GM23338 (cell line): Measurements from ENCODE around the gene GALNT15. TPM values are rescaled to one million over a fixed set of nuclear protein-coding genes. Genes with fewer than 3 reads are reported as not detected.
A peak's percentile ranks its signal among the peaks of the same experiment; 100 is the strongest.

Experiments used
- ATAC-seq: fragments of 200-7000 bp; cut with Tn5 transposase; 3 replicates; pipeline ENCODE4 v1.9.1; 2020
- DNase-seq: peaks from one replicate; pipeline ENCODE4 v3.0.0-alpha.2; 2015; ENCODE audit warnings: low spot score
- H2AFZ ChIP-seq: fragments of 200-600 bp; sonication (generic); 2 replicates; pipeline ENCODE4 v1.8.0; 2016; ENCODE audit warnings: antibody characterized with exemption, mild to moderate bottlenecking, moderate library complexity
- H3F3A ChIP-seq: fragments of 200-600 bp; sonication (generic); replicated peaks from 2 replicates; pipeline ENCODE4 v1.8.0; 2017; ENCODE audit warnings: antibody characterized with exemption, mixed run types, low read depth
- H3K27ac ChIP-seq: fragments of 200-600 bp; sonication (generic); 2 replicates; pipeline ENCODE4 v1.6.1; 2016; ENCODE audit warnings: low read depth
- H3K27me3 ChIP-seq: fragments of 200-600 bp; sonication (generic); 2 replicates; pipeline ENCODE4 v1.8.0; 2016; ENCODE audit warnings: mild to moderate bottlenecking, mixed run types, moderate library complexity; ENCODE audit not compliant: insufficient read depth
- H3K36me3 ChIP-seq: fragments of 200-600 bp; sonication (generic); 2 replicates; pipeline ENCODE4 v1.8.0; 2016; ENCODE audit warnings: mild to moderate bottlenecking; ENCODE audit not compliant: insufficient read depth
- H3K4me1 ChIP-seq: fragments of 200-600 bp; sonication (generic); 2 replicates; pipeline ENCODE4 v1.8.0; 2016; ENCODE audit warnings: mild to moderate bottlenecking, moderate library complexity; ENCODE audit not compliant: insufficient read depth
- H3K4me2 ChIP-seq: fragments of 200-600 bp; sonication (generic); 2 replicates; pipeline ENCODE4 v1.7.1; 2017; ENCODE audit warnings: mixed run types
- H3K4me3 ChIP-seq: fragments of 200-600 bp; sonication (generic); 2 replicates; pipeline ENCODE4 v1.6.1; 2016; ENCODE audit warnings: mixed run types
- H3K79me2 ChIP-seq: fragments of 200-600 bp; sonication (generic); replicated peaks from 2 replicates; pipeline ENCODE4 v1.8.0; 2017; ENCODE audit warnings: mild to moderate bottlenecking; ENCODE audit not compliant: insufficient read depth
- H3K9me2 ChIP-seq: fragments of 200-600 bp; sonication (generic); 2 replicates; pipeline ENCODE4 v1.8.0; 2017; ENCODE audit not compliant: insufficient read depth
- H4K20me1 ChIP-seq: fragments of 200-600 bp; sonication (generic); replicated peaks from 2 replicates; pipeline ENCODE4 v1.8.0; 2017; ENCODE audit warnings: mild to moderate bottlenecking; ENCODE audit not compliant: insufficient read depth
- H3K27ac Mint-ChIP-seq: 2 replicates; pipeline ENCODE4 v1.8.0; 2020; ENCODE audit warnings: inconsistent platforms, mild to moderate bottlenecking, moderate library complexity, mixed read lengths
- H3K27me3 Mint-ChIP-seq: 3 replicates; pipeline ENCODE4 v1.8.0; 2022; ENCODE audit warnings: low read depth, mild to moderate bottlenecking, moderate library complexity, mixed read lengths, inconsistent platforms; ENCODE audit not compliant: insufficient read depth, poor library complexity
- H3K36me3 Mint-ChIP-seq: 3 replicates; pipeline ENCODE4 v1.8.0; 2021; ENCODE audit warnings: low read depth, mild to moderate bottlenecking, inconsistent platforms, moderate library complexity, mixed read lengths
- H3K4me1 Mint-ChIP-seq: 3 replicates; pipeline ENCODE4 v1.8.0; 2020; ENCODE audit warnings: mild to moderate bottlenecking, inconsistent platforms, mixed read lengths
- H3K4me3 Mint-ChIP-seq: 3 replicates; pipeline ENCODE4 v1.8.0; 2021; ENCODE audit warnings: moderate library complexity, mild to moderate bottlenecking, inconsistent platforms, mixed read lengths
- H3K9me3 Mint-ChIP-seq: 3 replicates; pipeline ENCODE4 v1.8.0; 2020; ENCODE audit warnings: moderate library complexity, mild to moderate bottlenecking, inconsistent platforms, mixed read lengths
- EZH2 ChIP-seq: fragments of 200-600 bp; sonication (generic); IDR thresholded peaks from one replicate; pipeline ENCODE4 v1.8.0; 2017; ENCODE audit warnings: antibody characterized with exemption, mild to moderate bottlenecking, low read depth; ENCODE audit not compliant: unreplicated experiment
- EZH2phosphoT487 ChIP-seq: fragments of 200-600 bp; sonication (generic); IDR thresholded peaks from one replicate; pipeline ENCODE4 v1.8.1; 2018; ENCODE audit warnings: antibody characterized with exemption; ENCODE audit not compliant: unreplicated experiment
- JUNB ChIP-seq: IDR thresholded peaks from one replicate; pipeline ENCODE4 v1.6.1; 2016; ENCODE audit warnings: antibody characterized with exemption; ENCODE audit not compliant: unreplicated experiment
- ZNF331 ChIP-seq: fragments of 250-450 bp; sonication (Bioruptor Pico); IDR thresholded peaks from 2 replicates; pipeline ENCODE4 v1.5.0; 2020; ENCODE audit warnings: low read depth, mild to moderate bottlenecking, moderate library complexity
- polyA plus RNA-seq: library from polyadenylated mRNA; unstranded; fragments of >200 nt; fragmentation: Nextera tagmentation; extraction: Ambion mirVana; gene quantifications from 2 replicates; pipeline ENCODE4 v1.2.1, GENCODE V29; 2016
- total RNA-seq: library from RNA; depleted of rRNA; stranded (reverse); fragments of >200 nt; shearing (Covaris generic); gene quantifications from 2 replicates; pipeline ENCODE4 v1.2.3, GENCODE V29; 2014
- TF ChIP-seq, protein P1 (sequence below): IDR thresholded peaks from 2 replicates; pipeline ENCODE4 v1.6.1; 2016; ENCODE audit warnings: antibody characterized with exemption
- TF ChIP-seq, protein P2 (sequence below): fragments of 250-450 bp; sonication (Bioruptor Pico); IDR thresholded peaks from 2 replicates; pipeline ENCODE4 v1.5.0; 2020; ENCODE audit warnings: mild to moderate bottlenecking, moderate library complexity

The GALNT15 gene
- total and polyA plus RNA-seq, 2 experiments from 2014 or later = 0.06 to 0.35 TPM

DNA sequence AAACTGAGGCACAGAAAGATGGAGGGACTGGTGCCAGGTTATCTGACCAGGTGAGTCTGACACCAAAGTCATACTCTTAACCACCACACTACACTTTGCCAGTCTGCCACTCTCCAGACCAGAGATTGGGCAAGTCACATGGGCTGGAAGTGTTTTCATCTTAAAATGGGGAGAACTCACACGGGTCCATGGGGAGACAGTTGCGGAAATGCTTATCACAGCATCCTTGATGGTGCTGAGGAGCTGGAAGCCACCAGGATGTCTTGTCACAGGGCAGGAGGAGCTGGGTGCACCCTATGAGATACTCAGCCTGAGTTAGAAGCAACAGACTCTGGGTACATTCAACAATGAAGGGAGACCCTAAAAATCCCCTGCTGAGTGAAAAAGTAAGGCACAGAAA is 4.8 kb downstream of the GALNT15 start:
- Histone ChIP-seq H3F3A (no peaks in the 10 kb centered on the region), H3K27me3 (no peaks in the 10 kb centered on the region), H2AFZ (peak overlapping the region; percentile 59), H3K36me3 (no peaks in the 10 kb centered on the region), H3K27ac (no peak overlapping the region), H3K9me2 (no peaks in the 10 kb centered on the region), H3K4me2 (no peak overlapping the region), H3K4me1 (no peaks in the 10 kb centered on the region), H3K4me3 (no peak overlapping the region), H4K20me1 (no peaks in the 10 kb centered on the region), H3K79me2 (no peaks in the 10 kb centered on the region)
- no peak for TF ChIP-seq JUNB
- TF ChIP-seq, protein P1, sequence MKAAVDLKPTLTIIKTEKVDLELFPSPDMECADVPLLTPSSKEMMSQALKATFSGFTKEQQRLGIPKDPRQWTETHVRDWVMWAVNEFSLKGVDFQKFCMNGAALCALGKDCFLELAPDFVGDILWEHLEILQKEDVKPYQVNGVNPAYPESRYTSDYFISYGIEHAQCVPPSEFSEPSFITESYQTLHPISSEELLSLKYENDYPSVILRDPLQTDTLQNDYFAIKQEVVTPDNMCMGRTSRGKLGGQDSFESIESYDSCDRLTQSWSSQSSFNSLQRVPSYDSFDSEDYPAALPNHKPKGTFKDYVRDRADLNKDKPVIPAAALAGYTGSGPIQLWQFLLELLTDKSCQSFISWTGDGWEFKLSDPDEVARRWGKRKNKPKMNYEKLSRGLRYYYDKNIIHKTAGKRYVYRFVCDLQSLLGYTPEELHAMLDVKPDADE = no peak
- no peak for DNase-seq
- no peak for ATAC-seq
- Mint-ChIP-seq H3K36me3 (no peaks in the 10 kb centered on the region), H3K9me3 (no peaks in the 10 kb centered on the region), H3K27me3 (no peaks in the 10 kb centered on the region), H3K27ac (no peak overlapping the region), H3K4me1 (peaks cover 13% of the 10 kb centered on the region), H3K4me3 (no peak overlapping the region)

DNA sequence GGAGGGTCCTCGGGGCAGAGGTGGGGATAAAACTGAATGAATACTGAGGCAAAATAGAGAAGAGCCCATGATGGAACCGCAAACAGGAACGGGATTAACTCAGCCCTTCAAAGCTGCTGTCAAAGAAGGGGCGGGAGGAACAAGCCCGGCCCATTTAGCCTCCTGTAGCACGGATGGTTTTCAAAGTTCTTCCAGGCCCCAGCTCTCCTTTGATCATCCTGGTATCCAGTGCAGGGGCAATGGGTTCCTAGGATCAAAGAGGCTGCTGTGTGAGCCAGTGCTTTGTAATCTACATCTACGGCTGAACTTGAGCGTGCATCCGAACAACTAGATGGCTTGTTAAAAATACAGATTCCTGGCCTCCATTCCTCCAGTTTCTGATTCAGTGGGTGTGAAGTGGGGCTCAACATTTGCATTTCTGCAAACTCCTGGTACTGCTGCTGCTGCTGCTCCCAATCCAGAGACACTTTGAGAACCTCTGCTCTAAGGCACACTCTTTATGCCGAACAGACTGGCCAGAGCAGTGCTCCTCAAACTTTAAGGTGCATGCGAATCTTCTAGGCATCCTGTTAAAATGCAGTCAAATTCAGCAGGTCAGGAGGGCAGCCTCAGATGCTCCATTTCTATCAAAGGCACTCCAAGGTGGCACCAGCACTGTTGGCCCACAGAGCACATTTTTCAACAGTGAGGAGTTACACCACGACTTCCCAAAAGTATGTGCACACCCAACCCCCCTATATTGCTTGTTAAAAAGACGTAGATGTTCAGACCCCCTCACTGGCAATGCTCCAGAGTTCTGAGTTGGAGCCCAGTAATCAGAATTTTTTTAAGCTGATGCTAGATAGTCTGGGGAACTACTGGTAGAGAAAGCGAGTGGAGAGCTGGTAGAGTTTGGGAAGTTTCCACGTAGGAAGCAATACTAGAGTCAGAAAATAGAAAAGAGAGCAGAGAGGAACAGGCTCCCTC is 5.6 kb downstream of the GALNT15 start:
- TF ChIP-seq EZH2phosphoT487 (no peak), EZH2 (no peak), JUNB (no peak)
- no peaks in the 10 kb centered on the region for H3K27me3 ChIP-seq
- Mint-ChIP-seq H3K4me1 (peaks cover 13% of the 10 kb centered on the region), H3K36me3 (no peaks in the 10 kb centered on the region), H3K9me3 (no peaks in the 10 kb centered on the region), H3K4me3 (no peak overlapping the region), H3K27me3 (no peaks in the 10 kb centered on the region), H3K27ac (no peak overlapping the region)
- H3K4me2 ChIP-seq = no peak overlapping the region
- no peaks in the 10 kb centered on the region for H4K20me1 ChIP-seq
- no peaks in the 10 kb centered on the region for H3K79me2 ChIP-seq
- H3K4me1 ChIP-seq = no peaks in the 10 kb centered on the region
- no peaks in the 10 kb centered on the region for H3K36me3 ChIP-seq
- no peaks in the 10 kb centered on the region for H3K9me2 ChIP-seq
- peak overlapping the region; percentile 59 for H2AFZ ChIP-seq
- no peak overlapping the region for H3K27ac ChIP-seq
- no peak overlapping the region for H3K4me3 ChIP-seq
- no peak for ATAC-seq
- no peak for DNase-seq
- H3F3A ChIP-seq = no peaks in the 10 kb centered on the region

DNA sequence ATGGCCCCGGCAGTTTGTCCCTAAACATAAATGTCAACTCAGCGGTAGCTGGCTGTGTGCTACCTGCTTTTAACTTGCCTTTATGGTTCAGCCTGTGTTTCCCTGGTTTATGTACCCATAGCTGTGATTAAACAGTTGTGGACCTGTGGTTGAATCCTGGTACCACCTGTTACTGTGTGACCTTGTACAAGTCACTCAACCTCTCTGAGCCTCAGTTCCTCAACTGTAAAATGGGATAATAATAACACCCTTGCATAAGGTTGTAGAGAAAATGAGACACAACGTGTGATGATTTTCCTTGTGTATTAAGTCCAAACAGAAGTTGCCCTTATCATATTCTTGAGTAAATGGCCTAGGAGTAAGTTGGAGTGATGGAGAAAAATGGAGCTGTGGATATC is 6.3 kb downstream of the GALNT15 start:
- Histone ChIP-seq H3K27ac (no peak overlapping the region), H3K27me3 (no peaks in the 10 kb centered on the region), H3K4me1 (no peaks in the 10 kb centered on the region), H3K9me2 (no peaks in the 10 kb centered on the region), H3K36me3 (no peaks in the 10 kb centered on the region), H3K4me2 (no peak overlapping the region), H3K4me3 (no peak overlapping the region), H3F3A (no peaks in the 10 kb centered on the region), H4K20me1 (no peaks in the 10 kb centered on the region), H2AFZ (no peak overlapping the region), H3K79me2 (no peaks in the 10 kb centered on the region)
- no peaks in the 10 kb centered on the region for H3K9me3 Mint-ChIP-seq
- no peak overlapping the region for H3K4me3 Mint-ChIP-seq
- no peak for DNase-seq
- H3K27ac Mint-ChIP-seq = no peak overlapping the region
- no peak for ATAC-seq
- H3K36me3 Mint-ChIP-seq = no peaks in the 10 kb centered on the region
- peaks cover 13% of the 10 kb centered on the region for H3K4me1 Mint-ChIP-seq
- no peaks in the 10 kb centered on the region for H3K27me3 Mint-ChIP-seq
- TF ChIP-seq, protein P2, sequence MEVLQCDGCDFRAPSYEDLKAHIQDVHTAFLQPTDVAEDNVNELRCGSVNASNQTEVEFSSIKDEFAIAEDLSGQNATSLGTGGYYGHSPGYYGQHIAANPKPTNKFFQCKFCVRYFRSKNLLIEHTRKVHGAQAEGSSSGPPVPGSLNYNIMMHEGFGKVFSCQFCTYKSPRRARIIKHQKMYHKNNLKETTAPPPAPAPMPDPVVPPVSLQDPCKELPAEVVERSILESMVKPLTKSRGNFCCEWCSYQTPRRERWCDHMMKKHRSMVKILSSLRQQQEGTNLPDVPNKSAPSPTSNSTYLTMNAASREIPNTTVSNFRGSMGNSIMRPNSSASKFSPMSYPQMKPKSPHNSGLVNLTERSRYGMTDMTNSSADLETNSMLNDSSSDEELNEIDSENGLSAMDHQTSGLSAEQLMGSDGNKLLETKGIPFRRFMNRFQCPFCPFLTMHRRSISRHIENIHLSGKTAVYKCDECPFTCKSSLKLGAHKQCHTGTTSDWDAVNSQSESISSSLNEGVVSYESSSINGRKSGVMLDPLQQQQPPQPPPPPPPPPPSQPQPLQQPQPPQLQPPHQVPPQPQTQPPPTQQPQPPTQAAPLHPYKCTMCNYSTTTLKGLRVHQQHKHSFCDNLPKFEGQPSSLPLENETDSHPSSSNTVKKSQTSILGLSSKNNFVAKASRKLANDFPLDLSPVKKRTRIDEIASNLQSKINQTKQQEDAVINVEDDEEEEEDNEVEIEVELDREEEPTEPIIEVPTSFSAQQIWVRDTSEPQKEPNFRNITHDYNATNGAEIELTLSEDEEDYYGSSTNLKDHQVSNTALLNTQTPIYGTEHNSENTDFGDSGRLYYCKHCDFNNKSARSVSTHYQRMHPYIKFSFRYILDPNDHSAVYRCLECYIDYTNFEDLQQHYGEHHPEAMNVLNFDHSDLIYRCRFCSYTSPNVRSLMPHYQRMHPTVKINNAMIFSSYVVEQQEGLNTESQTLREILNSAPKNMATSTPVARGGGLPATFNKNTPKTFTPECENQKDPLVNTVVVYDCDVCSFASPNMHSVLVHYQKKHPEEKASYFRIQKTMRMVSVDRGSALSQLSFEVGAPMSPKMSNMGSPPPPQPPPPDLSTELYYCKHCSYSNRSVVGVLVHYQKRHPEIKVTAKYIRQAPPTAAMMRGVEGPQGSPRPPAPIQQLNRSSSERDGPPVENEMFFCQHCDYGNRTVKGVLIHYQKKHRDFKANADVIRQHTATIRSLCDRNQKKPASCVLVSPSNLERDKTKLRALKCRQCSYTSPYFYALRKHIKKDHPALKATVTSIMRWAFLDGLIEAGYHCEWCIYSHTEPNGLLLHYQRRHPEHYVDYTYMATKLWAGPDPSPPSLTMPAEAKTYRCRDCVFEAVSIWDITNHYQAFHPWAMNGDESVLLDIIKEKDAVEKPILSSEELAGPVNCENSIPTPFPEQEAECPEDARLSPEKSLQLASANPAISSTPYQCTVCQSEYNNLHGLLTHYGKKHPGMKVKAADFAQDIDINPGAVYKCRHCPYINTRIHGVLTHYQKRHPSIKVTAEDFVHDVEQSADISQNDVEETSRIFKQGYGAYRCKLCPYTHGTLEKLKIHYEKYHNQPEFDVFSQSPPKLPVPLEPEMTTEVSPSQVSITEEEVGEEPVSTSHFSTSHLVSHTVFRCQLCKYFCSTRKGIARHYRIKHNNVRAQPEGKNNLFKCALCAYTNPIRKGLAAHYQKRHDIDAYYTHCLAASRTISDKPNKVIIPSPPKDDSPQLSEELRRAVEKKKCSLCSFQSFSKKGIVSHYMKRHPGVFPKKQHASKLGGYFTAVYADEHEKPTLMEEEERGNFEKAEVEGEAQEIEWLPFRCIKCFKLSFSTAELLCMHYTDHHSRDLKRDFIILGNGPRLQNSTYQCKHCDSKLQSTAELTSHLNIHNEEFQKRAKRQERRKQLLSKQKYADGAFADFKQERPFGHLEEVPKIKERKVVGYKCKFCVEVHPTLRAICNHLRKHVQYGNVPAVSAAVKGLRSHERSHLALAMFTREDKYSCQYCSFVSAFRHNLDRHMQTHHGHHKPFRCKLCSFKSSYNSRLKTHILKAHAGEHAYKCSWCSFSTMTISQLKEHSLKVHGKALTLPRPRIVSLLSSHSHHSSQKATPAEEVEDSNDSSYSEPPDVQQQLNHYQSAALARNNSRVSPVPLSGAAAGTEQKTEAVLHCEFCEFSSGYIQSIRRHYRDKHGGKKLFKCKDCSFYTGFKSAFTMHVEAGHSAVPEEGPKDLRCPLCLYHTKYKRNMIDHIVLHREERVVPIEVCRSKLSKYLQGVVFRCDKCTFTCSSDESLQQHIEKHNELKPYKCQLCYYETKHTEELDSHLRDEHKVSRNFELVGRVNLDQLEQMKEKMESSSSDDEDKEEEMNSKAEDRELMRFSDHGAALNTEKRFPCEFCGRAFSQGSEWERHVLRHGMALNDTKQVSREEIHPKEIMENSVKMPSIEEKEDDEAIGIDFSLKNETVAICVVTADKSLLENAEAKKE (CRISPR knock-in tag) = no peak
- TF ChIP-seq ZNF331 (CRISPR knock-in tag) = no peak
